Hepatocyte (in vitro differentiated cells): ENCODE results near the gene OLFM1.

Experiments used
- CTCF ChIP-seq: fragments of 200-600 bp; sonication (generic); IDR thresholded peaks from 2 replicates; pipeline ENCODE4 v1.5.1; 2016; ENCODE audit warnings: antibody characterized with exemption, mild to moderate bottlenecking; ENCODE audit not compliant: poor library complexity
- EZH2 ChIP-seq: fragments of 200-600 bp; sonication (generic); IDR thresholded peaks from 2 replicates; pipeline ENCODE4 v1.6.1; 2016; ENCODE audit warnings: antibody characterized with exemption, mild to moderate bottlenecking, borderline replicate concordance
- EZH2phosphoT487 ChIP-seq: fragments of 200-600 bp; sonication (generic); IDR thresholded peaks from one replicate; pipeline ENCODE4 v1.6.1; 2018; ENCODE audit warnings: antibody characterized with exemption, mild to moderate bottlenecking, low read depth, moderate library complexity; ENCODE audit not compliant: unreplicated experiment, severe bottlenecking

- TF ChIP-seq CTCF = no peak
- TF ChIP-seq EZH2phosphoT487 = no peak
- TF ChIP-seq EZH2 = no peak
Measured at GRCh38 chr9:135102331-135102730, 14.9 kb downstream of the OLFM1 start.
